Fibroblast of lung (primary cell): Measurements from ENCODE around the gene PODN. TPM values are rescaled to one million over a fixed set of nuclear protein-coding genes. Genes with fewer than 3 reads are reported as not detected.

Experiments
- DNase-seq, 2 donors: peaks; one replicate each; pipeline versions ENCODE4 v3.0.0 to v3.0.0-alpha.2; 2010; ENCODE audit warnings: low read depth in 2 of 2
- H2AFZ ChIP-seq: 2 replicates; pipeline ENCODE4 v1.5.1; 2012; ENCODE audit warnings: low read length, control low read depth, inconsistent platforms
- H3K27ac ChIP-seq: 2 replicates; pipeline ENCODE4 v1.5.1; 2011; ENCODE audit warnings: low read length, control low read depth; ENCODE audit not compliant: insufficient read depth
- H3K27me3 ChIP-seq: 2 replicates; pipeline ENCODE4 v1.5.1; 2011; ENCODE audit warnings: mild to moderate bottlenecking, low read length; ENCODE audit not compliant: control insufficient read depth, insufficient read depth
- H3K36me3 ChIP-seq: 2 replicates; pipeline ENCODE4 v1.5.1; 2011; ENCODE audit warnings: low read length; ENCODE audit not compliant: control insufficient read depth, insufficient read depth
- H3K4me1 ChIP-seq: 2 replicates; pipeline ENCODE4 v1.5.1; 2011; ENCODE audit warnings: low read length; ENCODE audit not compliant: control insufficient read depth, insufficient read depth; ENCODE audit errors: extremely low read depth
- H3K4me2 ChIP-seq: 2 replicates; pipeline ENCODE4 v1.5.1; 2011; ENCODE audit warnings: low read length, control low read depth; ENCODE audit not compliant: insufficient read depth; ENCODE audit errors: extremely low read depth
- H3K4me3 ChIP-seq, 4 experiments: fragments of 200-600 bp in 1 of 4; sonication (generic) in 1 of 4; replicated peaks in 1 of 4; 2 replicates each; pipeline ENCODE4 v1.5.1; 2011 to 2016; ENCODE audit warnings: low read length in 4 of 4, low read depth in 3 of 4, mild to moderate bottlenecking in 3 of 4, control low read depth in 2 of 4, inconsistent platforms in 1 of 4, mixed read lengths in 1 of 4; ENCODE audit not compliant: insufficient read depth in 1 of 4; ENCODE audit errors: control extremely low read depth in 1 of 4
- H3K79me2 ChIP-seq: 2 replicates; pipeline ENCODE4 v1.5.1; 2012; ENCODE audit warnings: mild to moderate bottlenecking, low read length, inconsistent platforms; ENCODE audit not compliant: control insufficient read depth, insufficient read depth
- H3K9ac ChIP-seq: 2 replicates; pipeline ENCODE4 v1.5.1; 2011; ENCODE audit warnings: mild to moderate bottlenecking, low read length, control low read depth; ENCODE audit not compliant: insufficient read depth
- H3K9me3 ChIP-seq: 2 replicates; pipeline ENCODE4 v1.5.1; 2012; ENCODE audit warnings: low read depth, low read length; ENCODE audit not compliant: control insufficient read depth, insufficient read depth
- H4K20me1 ChIP-seq: 2 replicates; pipeline ENCODE4 v1.5.1; 2011; ENCODE audit warnings: low read length; ENCODE audit not compliant: control insufficient read depth, insufficient read depth; ENCODE audit errors: extremely low read depth
- CTCF ChIP-seq, 2 donors: IDR thresholded peaks in 1 of 2; conservative IDR thresholded peaks in 1 of 2; 1 replicate in 1 of 2; 2 replicates in 1 of 2; pipeline ENCODE4 v1.5.1; 2011 to 2012; ENCODE audit warnings: low read length in 2 of 2, control low read depth in 1 of 2, inconsistent platforms in 1 of 2, low read depth in 1 of 2, mild to moderate bottlenecking in 1 of 2
- EZH2 ChIP-seq: IDR thresholded peaks from 2 replicates; pipeline ENCODE4 v1.5.1; 2012; ENCODE audit warnings: low read length, control low read depth, mild to moderate bottlenecking; ENCODE audit errors: missing control alignments
- polyA plus RNA-seq, 2 donors: library from polyadenylated mRNA; depleted of rRNA in 1 of 2; stranded (reverse) in 1 of 2; unstranded in 1 of 2; fragments of >200 nt; gene quantifications; 2 replicates each; pipeline ENCODE4 v1.2.1, GENCODE V29; 2011 to 2012; ENCODE audit warnings: missing spikeins in 1 of 2
- total RNA-seq: library from RNA; depleted of rRNA; stranded (reverse); fragments of >200 nt; gene quantifications from 2 replicates; pipeline ENCODE4 v1.2.1, GENCODE V29; 2014

PODN gene
- total and polyA plus RNA-seq, 2 donors (not counting 1 experiment from before 2014, with no cell fraction given) = 31.6 to 49.7 TPM

- Histone ChIP-seq H3K4me3 (no peak overlapping the region), H3K27me3 (no peaks in the 10 kb centered on the region), H3K4me2 (no peak overlapping the region), H3K4me1 (peaks cover 10% of the 10 kb centered on the region), H3K9me3 (no peaks in the 10 kb centered on the region), H4K20me1 (no peaks in the 10 kb centered on the region), H3K9ac (no peak overlapping the region), H3K79me2 (no peaks in the 10 kb centered on the region), H3K36me3 (peaks cover 2% of the 10 kb centered on the region), H2AFZ (no peak overlapping the region), H3K27ac (no peak overlapping the region)
- TF ChIP-seq EZH2 = no peak
- TF ChIP-seq CTCF (conservative IDR thresholded peaks at IDR 0.05 in 1 of 2, IDR thresholded peaks at IDR 0.05 in 1 of 2; ENCODE audit: low read depth in 1 of 2, low read length in 2 of 2) = no peak
- no peak for DNase-seq
These were observed 28.5 kb downstream of the PODN start for GRCh38 chr1:53090227-53091147.

GRCh38 chr1:53091841-53092645 is 30.0 kb downstream of the PODN start:
- Histone ChIP-seq H3K4me3 (no peak overlapping the region), H3K27me3 (no peaks in the 10 kb centered on the region), H3K9ac (no peak overlapping the region), H3K9me3 (peaks cover 4% of the 10 kb centered on the region), H2AFZ (no peak overlapping the region), H3K36me3 (no peaks in the 10 kb centered on the region), H3K79me2 (no peaks in the 10 kb centered on the region), H3K4me1 (peaks cover 6% of the 10 kb centered on the region), H4K20me1 (no peaks in the 10 kb centered on the region), H3K4me2 (no peak overlapping the region), H3K27ac (no peak overlapping the region)
- TF ChIP-seq CTCF (conservative IDR thresholded peaks at IDR 0.05 in 1 of 2, IDR thresholded peaks at IDR 0.05 in 1 of 2; ENCODE audit: low read depth in 1 of 2, low read length in 2 of 2) = no peak
- no peak for TF ChIP-seq EZH2
- peak in 1 of 2 donors; percentile 55 for DNase-seq
